Panc1 (cell line): Measurements from ENCODE around the gene PCDHA6. TPM values are rescaled to one million over a fixed set of nuclear protein-coding genes. Genes with fewer than 3 reads are reported as not detected.
"Not testable (repeated sequence)": the region's sequence is repeated elsewhere in the genome, so short reads cannot be mapped to it uniquely, and the experiment has no call there.

Experiments
- ATAC-seq: fragments of 200-7000 bp; cut with Tn5 transposase; 2 replicates; pipeline ENCODE4 v1.9.1; 2020; ENCODE audit warnings: mild to moderate bottlenecking, moderate library complexity
- BruUV-seq: library from RNA; stranded (reverse); fragments of 400-500 nt; replicated peaks from 2 replicates; lab custom pipeline; 2021; lab: Mats Ljungman, UMichigan
- CTCF ChIA-PET: fragments of 300-600 bp; sonication (Branson Sonifier 250); formaldehyde crosslinking; loops from one replicate; lab custom pipeline; 2022; ENCODE audit warnings: antibody characterized with exemption; lab: Charles Lee
- POLR2A ChIA-PET: fragments of 300-600 bp; sonication (Branson Sonifier 250); formaldehyde crosslinking; loops from one replicate; lab custom pipeline; 2022; ENCODE audit warnings: antibody characterized with exemption; lab: Charles Lee
- DNase-seq: peaks from one replicate; pipeline ENCODE4 v3.0.0-alpha.2; 2010; ENCODE audit warnings: low read depth, low spot score
- H3K27ac ChIP-seq: 2 replicates; pipeline ENCODE4 v1.5.1; 2011; ENCODE audit warnings: mild to moderate bottlenecking, low read length, inconsistent platforms
- H3K27me3 ChIP-seq: fragments of 200-500 bp; sonication (Bioruptor generic); 2 replicates; pipeline ENCODE4 v1.6.0; 2014; ENCODE audit warnings: low read length, inconsistent platforms; ENCODE audit not compliant: control insufficient read depth, insufficient read depth
- H3K36me3 ChIP-seq: fragments of 200-500 bp; sonication (Bioruptor generic); 2 replicates; pipeline ENCODE4 v1.5.1; 2014; ENCODE audit warnings: inconsistent platforms, mild to moderate bottlenecking, low read length, moderate library complexity; ENCODE audit not compliant: control insufficient read depth, insufficient read depth
- H3K4me1 ChIP-seq: 2 replicates; pipeline ENCODE4 v1.5.1; 2011; ENCODE audit warnings: inconsistent platforms, mild to moderate bottlenecking, low read length, moderate library complexity; ENCODE audit not compliant: control insufficient read depth, insufficient read depth
- H3K4me3 ChIP-seq, 2 experiments: 2 replicates each; pipeline ENCODE4 v1.5.1; 2011 to 2012; ENCODE audit warnings: low read depth in 2 of 2, low read length in 2 of 2, mild to moderate bottlenecking in 2 of 2, inconsistent platforms in 1 of 2, moderate library complexity in 1 of 2
- H3K9me3 ChIP-seq: fragments of 200-500 bp; sonication (Bioruptor generic); 2 replicates; pipeline ENCODE4 v1.5.1; 2014; ENCODE audit warnings: low read depth, mild to moderate bottlenecking, inconsistent platforms, low read length, moderate library complexity; ENCODE audit not compliant: control insufficient read depth, insufficient read depth
- POLR2AphosphoS5 ChIP-seq: IDR thresholded peaks from 2 replicates; pipeline ENCODE4 v1.6.1; 2012; ENCODE audit warnings: mild to moderate bottlenecking, low read depth, low read length, moderate library complexity
- REST ChIP-seq, 2 experiments: IDR thresholded peaks; 2 replicates each; pipeline ENCODE4 v1.6.1; 2011 to 2012; ENCODE audit warnings: low read depth in 2 of 2, control low read depth in 1 of 2, low read length in 1 of 2, mild to moderate bottlenecking in 1 of 2, moderate library complexity in 1 of 2; ENCODE audit not compliant: insufficient read depth in 1 of 2
- SIN3A ChIP-seq: IDR thresholded peaks from 2 replicates; pipeline ENCODE4 v1.6.1; 2012; ENCODE audit warnings: low read depth, mild to moderate bottlenecking, low read length, moderate library complexity, borderline replicate concordance; ENCODE audit not compliant: insufficient read depth
- TCF7L2 ChIP-seq: IDR thresholded peaks from 2 replicates; pipeline ENCODE4 v1.6.1; 2011; ENCODE audit warnings: mild to moderate bottlenecking, low read depth, low read length, inconsistent platforms
- in situ Hi-C: cut with HindIII; loops from 2 replicates; pipeline ENCODE4 v1.10.0; 2016; ENCODE audit warnings: low sequenced_read_pairs, low pct_unique_long_range_greater_than_20kb
- intact Hi-C: fragments of 100-400 bp; cut with micrococcal nuclease; formaldehyde crosslinking; loops from one replicate; pipeline ENCODE4 v1.10.0; 2022; ENCODE audit not compliant: unreplicated experiment
- total RNA-seq: library from RNA; stranded (reverse); gene quantifications from one replicate; pipeline ENCODE4 v1.2.1, GENCODE V29; 2021; ENCODE audit not compliant: unreplicated experiment
- TF ChIP-seq, protein P1 (sequence below): fragments of 450-650 bp; IDR thresholded peaks from 2 replicates; pipeline ENCODE4 v1.5.1; 2017; ENCODE audit warnings: mild to moderate bottlenecking

PCDHA6 gene
- total RNA-seq, 1 experiment from 2014 or later = 0.31 TPM

DNA sequence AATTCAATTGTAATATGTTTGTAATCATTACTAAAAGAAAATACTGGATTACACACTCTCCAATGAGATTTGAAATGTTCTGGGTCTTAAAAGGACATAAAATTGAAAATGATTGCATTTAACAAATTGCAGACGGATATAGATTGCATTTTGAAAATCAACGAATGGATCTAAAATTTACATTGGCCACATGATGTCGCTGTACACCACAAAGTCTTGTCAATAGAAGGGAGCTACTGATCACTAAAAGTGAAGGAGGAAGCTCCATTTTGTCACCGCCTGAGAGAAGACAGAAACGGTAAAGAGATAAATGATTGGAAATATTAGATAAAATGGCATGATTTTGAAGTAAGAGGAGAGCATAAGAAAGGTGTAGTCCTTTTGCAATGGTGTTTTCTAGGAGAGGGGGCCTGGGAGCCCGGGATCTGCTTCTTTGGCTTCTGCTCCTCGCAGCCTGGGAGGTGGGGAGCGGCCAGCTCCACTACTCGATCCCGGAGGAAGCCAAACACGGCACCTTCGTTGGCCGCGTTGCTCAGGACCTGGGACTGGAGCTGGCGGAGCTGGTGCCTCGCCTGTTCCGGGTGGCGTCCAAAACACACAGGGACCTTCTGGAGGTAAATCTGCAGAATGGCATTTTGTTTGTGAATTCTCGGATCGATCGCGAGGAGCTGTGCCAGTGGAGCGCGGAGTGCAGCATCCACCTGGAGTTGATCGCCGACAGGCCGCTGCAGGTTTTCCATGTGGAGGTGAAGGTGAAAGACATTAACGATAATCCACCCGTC is 41.7 kb upstream of the PCDHA6 start, which contains the start of gene PCDHA1:
TSS of gene PCDHA1 (plus strand) at position 236 of the 782 bp plus-strand sequence.
- H3K9me3 ChIP-seq = peaks cover 47% of the 10 kb centered on the region
- DNase-seq (no peak), ATAC-seq (no peak)
- no TSS peak for BruUV-seq
- ChIA-PET POLR2A (no interaction called here), CTCF (interaction anchor here (0.6 kb wide), 1 partner anchor 75 kb away, joined by 4 read pairs; no protein-coding TSS in a partner anchor)
- no peak for TF ChIP-seq TCF7L2
- no peak for TF ChIP-seq SIN3A
- TF ChIP-seq, protein P1, sequence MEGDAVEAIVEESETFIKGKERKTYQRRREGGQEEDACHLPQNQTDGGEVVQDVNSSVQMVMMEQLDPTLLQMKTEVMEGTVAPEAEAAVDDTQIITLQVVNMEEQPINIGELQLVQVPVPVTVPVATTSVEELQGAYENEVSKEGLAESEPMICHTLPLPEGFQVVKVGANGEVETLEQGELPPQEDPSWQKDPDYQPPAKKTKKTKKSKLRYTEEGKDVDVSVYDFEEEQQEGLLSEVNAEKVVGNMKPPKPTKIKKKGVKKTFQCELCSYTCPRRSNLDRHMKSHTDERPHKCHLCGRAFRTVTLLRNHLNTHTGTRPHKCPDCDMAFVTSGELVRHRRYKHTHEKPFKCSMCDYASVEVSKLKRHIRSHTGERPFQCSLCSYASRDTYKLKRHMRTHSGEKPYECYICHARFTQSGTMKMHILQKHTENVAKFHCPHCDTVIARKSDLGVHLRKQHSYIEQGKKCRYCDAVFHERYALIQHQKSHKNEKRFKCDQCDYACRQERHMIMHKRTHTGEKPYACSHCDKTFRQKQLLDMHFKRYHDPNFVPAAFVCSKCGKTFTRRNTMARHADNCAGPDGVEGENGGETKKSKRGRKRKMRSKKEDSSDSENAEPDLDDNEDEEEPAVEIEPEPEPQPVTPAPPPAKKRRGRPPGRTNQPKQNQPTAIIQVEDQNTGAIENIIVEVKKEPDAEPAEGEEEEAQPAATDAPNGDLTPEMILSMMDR = no peak
- TF ChIP-seq REST (IDR thresholded peaks at IDR 0.05; ENCODE audit: insufficient read depth in 1 of 2, low read depth in 2 of 2, low read length in 1 of 2) = no peak
- TF ChIP-seq POLR2AphosphoS5 = no peak
- no peaks in the 10 kb centered on the region for H3K27me3 ChIP-seq
- no peaks in the 10 kb centered on the region for H3K36me3 ChIP-seq
- no peaks in the 10 kb centered on the region; the same call in 1 of the 2 replicates for H3K4me1 ChIP-seq
- intact Hi-C loops (no loop called here), in situ Hi-C loops (no loop called here)
- no peak within 1 kb of the TSS for H3K27ac ChIP-seq
- no peak within 1 kb of the TSS for H3K4me3 ChIP-seq

DNA sequence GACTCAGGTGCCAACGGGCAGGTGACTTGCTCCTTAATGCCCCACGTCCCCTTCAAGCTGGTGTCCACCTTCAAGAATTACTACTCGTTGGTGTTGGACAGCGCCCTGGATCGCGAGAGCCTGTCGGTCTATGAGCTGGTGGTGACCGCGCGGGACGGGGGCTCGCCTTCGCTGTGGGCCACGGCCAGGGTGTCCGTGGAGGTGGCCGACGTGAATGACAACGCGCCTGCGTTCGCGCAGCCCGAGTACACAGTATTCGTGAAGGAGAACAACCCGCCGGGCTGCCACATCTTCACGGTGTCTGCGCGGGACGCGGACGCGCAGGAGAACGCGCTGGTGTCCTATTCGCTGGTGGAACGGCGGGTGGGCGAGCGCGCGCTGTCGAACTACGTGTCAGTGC is 40.3 kb upstream of the PCDHA6 start:
- in situ Hi-C loops, H3K4me1 ChIP-seq, intact Hi-C loops, BruUV-seq, POLR2A ChIA-PET, H3K27me3 ChIP-seq, DNase-seq, ATAC-seq, H3K27ac ChIP-seq, H3K4me3 ChIP-seq, CTCF ChIA-PET, H3K36me3 ChIP-seq: not testable (repeated sequence)
- H3K9me3 ChIP-seq = peaks cover 45% of the 10 kb centered on the region

- in situ Hi-C loops, intact Hi-C loops, DNase-seq, POLR2A ChIA-PET, H3K4me3 ChIP-seq, H3K27me3 ChIP-seq, H3K27ac ChIP-seq, H3K4me1 ChIP-seq, H3K36me3 ChIP-seq, BruUV-seq, ATAC-seq, CTCF ChIA-PET: not testable (repeated sequence)
- H3K9me3 ChIP-seq = peaks cover 46% of the 10 kb centered on the region
Observed at GRCh38 chr5:140787849-140788504, 39.8 kb upstream of the PCDHA6 start.
